HG03159 (cell line): ENCODE data around the gene ORM2.
"Not testable (repeated sequence)": the region's sequence is repeated elsewhere in the genome, so short reads cannot be mapped to it uniquely, and the experiment has no call there.

Experiments
- ATAC-seq: cut with Tn5 transposase; IDR thresholded peaks from one replicate; pipeline ENCODE4 v1.9.1; 2021; ENCODE audit warnings: mild to moderate bottlenecking, moderate library complexity; ENCODE audit not compliant: unreplicated experiment

Gene ORM2

GRCh38 chr9:114313186-114313585 lies 16.5 kb upstream of the ORM2 start:
- ATAC-seq = no peak

GRCh38 chr9:114314256-114314867 lies 15.3 kb upstream of the ORM2 start:
- no peak for ATAC-seq

- no peak for ATAC-seq
Observed at GRCh38 chr9:114314881-114315722, 14.6 kb upstream of the ORM2 start.

- ATAC-seq = no peak
Observed at GRCh38 chr9:114315723-114316363, 13.8 kb upstream of the ORM2 start.

- no peak for ATAC-seq
Observed at GRCh38 chr9:114316605-114317230, 13.0 kb upstream of the ORM2 start.

GRCh38 chr9:114317665-114318357 lies 11.9 kb upstream of the ORM2 start:
- ATAC-seq = no peak

GRCh38 chr9:114318416-114318815 lies 11.3 kb upstream of the ORM2 start:
- no peak for ATAC-seq

- ATAC-seq = no peak
Observed at GRCh38 chr9:114319147-114319546, 10.5 kb upstream of the ORM2 start.

- not testable (repeated sequence) for ATAC-seq
Observed at GRCh38 chr9:114320710-114321109, 9.0 kb upstream of the ORM2 start.

- ATAC-seq = no peak
Observed at GRCh38 chr9:114321759-114322158, 7.9 kb upstream of the ORM2 start.

- ATAC-seq = not testable (repeated sequence)
Observed at GRCh38 chr9:114322160-114322818, 7.4 kb upstream of the ORM2 start.

GRCh38 chr9:114322831-114323531 lies 6.7 kb upstream of the ORM2 start, which contains the start of gene ORM1:
TSS of gene ORM1 (plus strand) at chr9:114323098. CDS start at chr9:114323134, 36 bp downstream.
- not testable (repeated sequence) for ATAC-seq

GRCh38 chr9:114323849-114324248 lies 5.8 kb upstream of the ORM2 start:
- ATAC-seq = not testable (repeated sequence)

- no peak for ATAC-seq
Observed at GRCh38 chr9:114324492-114324891, 5.2 kb upstream of the ORM2 start.

- ATAC-seq = not testable (repeated sequence)
Observed at GRCh38 chr9:114324965-114325364, 4.7 kb upstream of the ORM2 start.

- not testable (repeated sequence) for ATAC-seq
Observed at GRCh38 chr9:114325684-114326254, 3.9 kb upstream of the ORM2 start.

- no peak for ATAC-seq
Observed at GRCh38 chr9:114327749-114328148, 1.9 kb upstream of the ORM2 start.

- ATAC-seq = not testable (repeated sequence)
Observed at GRCh38 chr9:114328357-114328820, 1.3 kb upstream of the ORM2 start.
